Chondrocyte (in vitro differentiated cells): ENCODE measurements around the gene MDFI. TPM values are rescaled to one million over a fixed set of nuclear protein-coding genes. Genes with fewer than 3 reads are reported as not detected.

Source experiments
- DNase-seq: peaks from one replicate; pipeline ENCODE4 v3.0.0; 2021; ENCODE audit warnings: mixed read lengths, low spot score
- H3K27ac Mint-ChIP-seq: one replicate; pipeline ENCODE4 v1.8.0; 2021; ENCODE audit warnings: mild to moderate bottlenecking, moderate library complexity, mixed read lengths; ENCODE audit not compliant: unreplicated experiment
- H3K27me3 Mint-ChIP-seq: 2 replicates; pipeline ENCODE4 v1.8.0; 2021; ENCODE audit warnings: low read depth, mixed read lengths
- H3K36me3 Mint-ChIP-seq: 2 replicates; pipeline ENCODE4 v1.8.0; 2021; ENCODE audit warnings: low read depth, mixed read lengths
- H3K4me1 Mint-ChIP-seq: 2 replicates; pipeline ENCODE4 v1.8.0; 2021; ENCODE audit warnings: low read depth, mild to moderate bottlenecking, mixed read lengths
- H3K4me3 Mint-ChIP-seq: one replicate; pipeline ENCODE4 v1.8.0; 2021; ENCODE audit warnings: mild to moderate bottlenecking, moderate library complexity, mixed read lengths; ENCODE audit not compliant: unreplicated experiment
- H3K9me3 Mint-ChIP-seq: 2 replicates; pipeline ENCODE4 v1.8.0; 2021; ENCODE audit warnings: low read depth, mixed read lengths
- total RNA-seq: library from RNA; stranded (reverse); gene quantifications from 3 replicates; pipeline ENCODE4 v1.2.1, GENCODE V29; 2021
- TF ChIP-seq, protein P1 (sequence below): fragments of 200-600 bp; sonication (generic); IDR thresholded peaks from 2 replicates; pipeline ENCODE4 v1.5.0; 2021; ENCODE audit warnings: antibody characterized with exemption, mild to moderate bottlenecking, moderate library complexity

Gene MDFI
- total RNA-seq, 1 donor from 2014 or later = 31.8 TPM

DNA sequence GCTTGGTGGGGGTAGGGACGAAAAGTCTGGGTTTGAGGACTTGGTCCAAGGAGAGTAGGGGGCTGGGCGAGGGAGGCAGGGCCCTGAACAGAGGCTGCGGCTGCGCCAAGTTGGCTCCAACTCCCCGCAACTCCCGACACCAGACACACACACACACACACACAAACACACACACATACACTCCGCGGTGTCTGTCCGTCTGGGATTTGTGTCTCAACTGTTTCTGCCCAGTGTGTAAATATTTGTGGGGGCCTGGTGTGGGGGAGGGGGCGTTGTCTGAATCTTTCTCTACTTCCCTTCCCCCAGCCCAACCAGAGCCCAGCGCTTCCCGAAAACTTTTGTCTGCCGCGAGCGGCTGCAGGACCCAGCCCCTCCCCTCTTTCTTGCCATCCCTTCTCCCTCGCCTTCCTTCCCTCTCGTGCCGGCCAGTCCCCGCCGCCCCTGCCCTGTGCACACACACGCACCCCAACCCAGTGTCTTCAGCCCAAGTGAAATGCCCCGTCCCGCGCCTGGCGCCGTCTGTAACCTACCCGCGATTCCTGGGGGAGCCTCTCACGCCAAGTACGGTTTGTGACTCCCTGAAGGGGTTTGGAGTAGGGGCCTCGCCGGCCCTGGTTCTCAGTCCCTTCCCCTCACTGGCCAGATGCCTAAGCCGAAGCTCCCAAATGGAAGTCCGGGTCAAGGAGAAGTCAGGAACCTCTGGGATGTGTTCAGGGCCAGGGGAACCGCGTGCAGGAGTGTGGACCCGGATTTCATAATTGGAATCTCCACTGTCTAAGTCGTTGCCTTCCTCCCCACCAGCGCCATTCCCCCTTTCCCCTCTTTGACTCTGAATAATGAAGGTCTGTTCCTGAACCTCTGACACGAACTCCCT is 904 bp downstream of the MDFI start:
- Mint-ChIP-seq H3K4me1 (peaks cover 82% of the 10 kb centered on the region), H3K36me3 (peaks cover 3% of the 10 kb centered on the region), H3K27ac (peak overlapping the region; percentile 83), H3K27me3 (no peaks in the 10 kb centered on the region), H3K4me3 (peak overlapping the region; percentile 87), H3K9me3 (no peaks in the 10 kb centered on the region)
- TF ChIP-seq, protein P1, sequence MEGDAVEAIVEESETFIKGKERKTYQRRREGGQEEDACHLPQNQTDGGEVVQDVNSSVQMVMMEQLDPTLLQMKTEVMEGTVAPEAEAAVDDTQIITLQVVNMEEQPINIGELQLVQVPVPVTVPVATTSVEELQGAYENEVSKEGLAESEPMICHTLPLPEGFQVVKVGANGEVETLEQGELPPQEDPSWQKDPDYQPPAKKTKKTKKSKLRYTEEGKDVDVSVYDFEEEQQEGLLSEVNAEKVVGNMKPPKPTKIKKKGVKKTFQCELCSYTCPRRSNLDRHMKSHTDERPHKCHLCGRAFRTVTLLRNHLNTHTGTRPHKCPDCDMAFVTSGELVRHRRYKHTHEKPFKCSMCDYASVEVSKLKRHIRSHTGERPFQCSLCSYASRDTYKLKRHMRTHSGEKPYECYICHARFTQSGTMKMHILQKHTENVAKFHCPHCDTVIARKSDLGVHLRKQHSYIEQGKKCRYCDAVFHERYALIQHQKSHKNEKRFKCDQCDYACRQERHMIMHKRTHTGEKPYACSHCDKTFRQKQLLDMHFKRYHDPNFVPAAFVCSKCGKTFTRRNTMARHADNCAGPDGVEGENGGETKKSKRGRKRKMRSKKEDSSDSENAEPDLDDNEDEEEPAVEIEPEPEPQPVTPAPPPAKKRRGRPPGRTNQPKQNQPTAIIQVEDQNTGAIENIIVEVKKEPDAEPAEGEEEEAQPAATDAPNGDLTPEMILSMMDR = no peak
- peak; percentile 83 for DNase-seq

DNA sequence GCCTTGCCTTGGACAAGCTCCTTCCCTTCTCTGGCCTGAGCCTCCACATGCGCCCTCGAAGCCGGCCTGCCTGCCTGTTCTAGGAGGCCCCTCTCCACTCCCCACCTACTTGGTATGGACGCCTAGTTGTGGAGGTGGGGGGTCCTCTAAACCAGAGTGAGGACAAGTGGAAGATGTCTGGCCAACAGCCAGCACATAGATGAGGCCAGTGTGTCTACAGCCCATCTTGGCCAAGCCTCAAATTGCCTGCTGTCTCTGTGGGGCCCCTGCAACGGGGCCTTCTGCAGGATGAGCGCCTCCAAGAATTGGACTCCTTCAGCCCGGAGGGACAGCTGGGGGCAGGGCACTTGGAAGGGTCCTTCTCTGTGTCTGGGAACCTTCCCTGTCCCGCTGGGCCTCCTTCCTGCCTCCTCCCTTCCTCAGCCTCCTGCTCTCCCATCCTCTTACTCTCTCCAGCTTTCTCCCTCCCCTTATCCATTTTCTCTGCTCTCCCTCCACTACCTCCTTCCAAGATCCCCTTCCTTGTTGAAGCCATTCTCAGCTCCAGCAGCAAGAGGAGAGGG is 1.6 kb downstream of the MDFI start:
- Mint-ChIP-seq H3K36me3 (peaks cover 3% of the 10 kb centered on the region), H3K9me3 (no peaks in the 10 kb centered on the region), H3K4me3 (peak overlapping the region; percentile 87), H3K27me3 (no peaks in the 10 kb centered on the region), H3K27ac (peak overlapping the region; percentile 83), H3K4me1 (peaks cover 82% of the 10 kb centered on the region)
- TF ChIP-seq, protein P1 = no peak
- DNase-seq = peak; percentile 75

DNA sequence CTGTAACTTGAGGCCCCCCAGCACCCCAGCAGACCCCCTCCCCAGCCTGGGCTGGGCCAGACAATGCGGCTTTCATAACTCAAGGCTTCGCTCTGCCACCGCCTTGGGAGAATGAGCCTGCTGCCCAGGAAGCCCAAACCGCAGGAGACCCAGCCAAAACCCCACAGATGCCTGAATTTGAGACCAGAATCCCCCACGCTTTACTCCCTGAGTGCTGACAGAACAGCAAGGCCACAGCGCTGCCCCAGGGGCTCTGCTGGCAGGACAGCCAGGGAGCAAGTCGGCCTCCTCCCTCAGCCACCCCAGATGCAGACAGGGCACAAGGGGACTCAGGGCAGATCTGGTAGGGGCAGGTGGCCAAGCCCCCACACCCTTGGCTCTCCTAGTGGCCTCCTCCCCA is 2.2 kb downstream of the MDFI start:
- Mint-ChIP-seq H3K27me3 (no peaks in the 10 kb centered on the region), H3K4me3 (peak overlapping the region; percentile 87)
- DNase-seq = no peak

DNA sequence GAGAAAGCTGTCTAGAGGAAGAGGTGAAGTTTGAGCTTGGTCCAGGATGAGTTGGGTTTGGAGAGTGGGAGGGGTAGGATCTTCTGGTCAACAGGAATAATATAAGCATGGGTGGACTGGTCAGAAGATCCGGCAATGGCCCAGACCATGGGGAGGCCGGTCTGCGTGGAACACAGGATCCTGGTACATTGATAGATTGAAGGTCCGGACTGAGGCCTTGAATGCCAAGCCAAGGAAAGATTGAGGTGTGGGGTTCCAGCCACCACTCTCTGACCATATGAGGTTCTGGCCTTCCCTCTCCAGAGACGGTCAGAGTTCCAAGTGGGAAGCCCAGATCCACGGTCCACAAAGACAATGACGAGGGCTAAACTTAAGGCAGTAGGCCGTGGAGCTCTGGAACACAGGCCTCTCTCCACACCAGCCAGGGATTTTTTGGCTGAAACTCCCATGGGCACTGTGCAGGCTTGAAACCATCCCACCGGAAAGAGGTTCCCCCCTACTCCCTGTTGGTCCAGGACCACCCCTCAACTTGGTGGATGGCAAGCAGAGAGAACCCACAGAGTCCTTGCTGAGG is 3.2 kb downstream of the MDFI start:
- no peak for DNase-seq
- TF ChIP-seq, protein P1 = no peak
- no peak overlapping the region for H3K4me3 Mint-ChIP-seq
- H3K36me3 Mint-ChIP-seq = peaks cover 4% of the 10 kb centered on the region
- peaks cover 82% of the 10 kb centered on the region for H3K4me1 Mint-ChIP-seq
- H3K27me3 Mint-ChIP-seq = no peaks in the 10 kb centered on the region
- no peak overlapping the region for H3K27ac Mint-ChIP-seq
- no peaks in the 10 kb centered on the region for H3K9me3 Mint-ChIP-seq

More for the DNA sequence above, 2.2 kb downstream of the MDFI start:
- peaks cover 81% of the 10 kb centered on the region for H3K4me1 Mint-ChIP-seq
- H3K9me3 Mint-ChIP-seq = no peaks in the 10 kb centered on the region
- H3K27ac Mint-ChIP-seq = peak overlapping the region; percentile 83
- TF ChIP-seq, protein P1 = no peak
- peaks cover 3% of the 10 kb centered on the region for H3K36me3 Mint-ChIP-seq

DNA sequence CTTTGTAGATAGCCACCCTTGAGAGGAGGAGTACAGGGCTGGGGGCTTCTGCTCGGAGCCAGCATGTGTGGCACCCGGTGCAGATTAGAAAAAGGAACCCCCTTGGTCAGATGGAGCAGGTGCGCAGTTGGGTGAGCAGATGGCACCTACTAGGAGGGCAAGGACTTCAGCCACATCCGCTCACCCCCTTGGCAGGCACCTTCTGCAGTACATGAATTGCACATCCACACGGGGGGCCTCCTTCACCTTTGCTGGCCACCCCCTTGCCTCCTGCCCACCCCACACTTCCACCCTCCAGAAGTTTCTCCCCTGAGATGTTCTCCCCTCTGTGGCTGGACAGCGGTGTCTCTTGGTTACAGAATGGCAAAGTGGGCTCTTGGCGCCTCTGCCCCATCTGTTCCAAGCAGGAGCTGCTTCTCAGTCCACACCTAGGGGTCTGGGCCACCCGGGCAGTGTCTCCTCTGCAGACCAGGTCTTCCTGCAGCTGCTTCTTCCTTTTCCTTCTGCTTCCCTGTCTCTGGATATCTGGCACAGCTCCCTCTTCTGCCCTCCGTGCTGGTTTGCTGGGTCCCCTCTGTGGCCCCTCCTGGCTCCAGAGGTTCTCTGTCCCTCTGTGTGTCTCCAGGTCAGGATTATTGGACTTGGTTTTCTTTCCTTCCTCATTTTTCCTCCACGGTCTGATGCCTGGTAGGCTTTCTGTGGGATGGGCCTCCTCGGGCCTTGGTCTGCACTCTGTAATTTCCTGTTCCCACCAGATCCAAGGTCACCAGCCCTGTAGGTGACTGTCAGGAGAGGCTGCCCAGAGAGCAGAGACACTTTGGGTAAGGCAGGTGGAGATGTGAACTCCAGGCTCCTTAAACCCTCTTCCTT is 4.1 kb downstream of the MDFI start:
- Mint-ChIP-seq H3K4me3 (no peak overlapping the region), H3K27me3 (no peaks in the 10 kb centered on the region), H3K9me3 (no peaks in the 10 kb centered on the region), H3K27ac (no peak overlapping the region), H3K4me1 (peaks cover 87% of the 10 kb centered on the region), H3K36me3 (peaks cover 7% of the 10 kb centered on the region)
- TF ChIP-seq, protein P1 = no peak
- no peak for DNase-seq
